IMR-90 (cell line): ENCODE measurements around the gene HRAS. TPM values are rescaled to one million over a fixed set of nuclear protein-coding genes. Genes with fewer than 3 reads are reported as not detected.

Experiments
- ATAC-seq: fragments of 200-7000 bp; cut with Tn5 transposase; 2 replicates; pipeline ENCODE4 v1.9.1; 2020; ENCODE audit warnings: low read depth, mild to moderate bottlenecking, moderate library complexity
- BruUV-seq: library from RNA; stranded (reverse); fragments of 400-500 nt; replicated peaks from 2 replicates; lab custom pipeline; 2021; lab: Mats Ljungman, UMichigan
- CTCF ChIA-PET: fragments of 300-600 bp; formaldehyde crosslinking; extraction: SDS; loops from one replicate; lab custom pipeline; 2021; ENCODE audit warnings: antibody characterized with exemption; lab: Yijun Ruan, JAX
- POLR2A ChIA-PET: fragments of 300-600 bp; sonication (Branson Sonifier 250); formaldehyde crosslinking; loops from one replicate; lab custom pipeline; 2022; ENCODE audit warnings: antibody characterized with exemption; ENCODE audit not compliant: unreplicated experiment; lab: Charles Lee
- DNase-seq: peaks from one replicate; pipeline ENCODE4 v3.0.0; 2013
- H2AFZ ChIP-seq: replicated peaks from 2 replicates; pipeline ENCODE3; 2013; ENCODE audit warnings: low read length, mild to moderate bottlenecking; ENCODE audit not compliant: poor library complexity
- H2AK5ac ChIP-seq: 2 replicates; pipeline ENCODE4 v1.6.1; 2013; ENCODE audit warnings: low read depth, low read length, inconsistent platforms
- H2AK9ac ChIP-seq: replicated peaks from 2 replicates; pipeline ENCODE3; 2013; ENCODE audit warnings: mild to moderate bottlenecking, low read depth, low read length, moderate library complexity; ENCODE audit not compliant: poor library complexity
- H2BK120ac ChIP-seq: 2 replicates; pipeline ENCODE4 v1.6.1; 2013; ENCODE audit warnings: low read depth, low read length, inconsistent platforms
- H2BK15ac ChIP-seq: 3 replicates; pipeline ENCODE4 v1.6.1; 2013; ENCODE audit warnings: low read depth, low read length, inconsistent platforms
- H2BK20ac ChIP-seq: 2 replicates; pipeline ENCODE4 v1.6.1; 2013; ENCODE audit warnings: low read depth, mild to moderate bottlenecking, inconsistent platforms, low read length, moderate library complexity
- H2BK5ac ChIP-seq: 2 replicates; pipeline ENCODE4 v1.6.1; 2013; ENCODE audit warnings: mild to moderate bottlenecking, low read depth, low read length, inconsistent platforms; ENCODE audit not compliant: poor library complexity, severe bottlenecking
- H3K14ac ChIP-seq: replicated peaks from 2 replicates; pipeline ENCODE4 v1.6.1; 2013; ENCODE audit warnings: low read depth, low read length, inconsistent platforms
- H3K18ac ChIP-seq: 2 replicates; pipeline ENCODE4 v1.6.1; 2013; ENCODE audit warnings: low read depth, low read length, control low read depth
- H3K23ac ChIP-seq: 2 replicates; pipeline ENCODE4 v1.6.1; 2013; ENCODE audit warnings: low read depth, low read length, inconsistent platforms
- H3K27ac ChIP-seq: 2 replicates; pipeline ENCODE4 v1.5.1; 2013; ENCODE audit warnings: mild to moderate bottlenecking, control low read depth, low read length; ENCODE audit not compliant: insufficient read depth
- H3K27me3 ChIP-seq: 2 replicates; pipeline ENCODE4 v1.6.1; 2013; ENCODE audit warnings: low read length; ENCODE audit not compliant: control insufficient read depth, insufficient read depth
- H3K36me3 ChIP-seq: 2 replicates; pipeline ENCODE4 v1.6.1; 2013; ENCODE audit warnings: low read length, mixed read lengths; ENCODE audit not compliant: control insufficient read depth, insufficient read depth
- H3K4ac ChIP-seq: 2 replicates; pipeline ENCODE4 v1.6.1; 2013; ENCODE audit warnings: low read depth, low read length, inconsistent platforms
- H3K4me1 ChIP-seq: 2 replicates; pipeline ENCODE4 v1.6.1; 2013; ENCODE audit warnings: low read length, mixed read lengths; ENCODE audit not compliant: control insufficient read depth, insufficient read depth
- H3K4me2 ChIP-seq: 2 replicates; pipeline ENCODE4 v1.6.1; 2013; ENCODE audit warnings: low read depth, mild to moderate bottlenecking, control low read depth, low read length, moderate library complexity
- H3K4me3 ChIP-seq: 2 replicates; pipeline ENCODE4 v1.5.1; 2013; ENCODE audit warnings: low read depth, mild to moderate bottlenecking, control low read depth, low read length, moderate library complexity; ENCODE audit not compliant: insufficient read depth
- H3K56ac ChIP-seq: 2 replicates; pipeline ENCODE4 v1.6.1; 2013; ENCODE audit warnings: low read length, inconsistent platforms; ENCODE audit not compliant: insufficient read depth; ENCODE audit errors: extremely low read depth
- H3K79me1 ChIP-seq, 2 experiments: 2 replicates each; pipeline ENCODE4 v1.6.1; 2013; ENCODE audit warnings: low read length in 2 of 2, inconsistent platforms in 1 of 2, low read depth in 1 of 2
- H3K9ac ChIP-seq: 2 replicates; pipeline ENCODE4 v1.6.1; 2013; ENCODE audit warnings: low read depth, low read length, control low read depth
- H3K9me1 ChIP-seq: 2 replicates; pipeline ENCODE4 v1.6.1; 2013; ENCODE audit warnings: low read length, inconsistent platforms; ENCODE audit not compliant: insufficient read depth
- H3K9me3 ChIP-seq: 2 replicates; pipeline ENCODE4 v1.6.1; 2013; ENCODE audit warnings: low read length; ENCODE audit not compliant: control insufficient read depth, insufficient read depth
- H4K20me1 ChIP-seq: 2 replicates; pipeline ENCODE4 v1.6.1; 2013; ENCODE audit warnings: low read length, inconsistent platforms; ENCODE audit not compliant: insufficient read depth
- H4K5ac ChIP-seq: 2 replicates; pipeline ENCODE4 v1.6.1; 2013; ENCODE audit warnings: mild to moderate bottlenecking, low read depth, low read length, control low read depth
- H4K8ac ChIP-seq, 2 experiments: 2 replicates each; pipeline ENCODE4 v1.6.1; 2013; ENCODE audit warnings: low read depth in 2 of 2, low read length in 2 of 2, control low read depth in 1 of 2, inconsistent platforms in 1 of 2
- H4K91ac ChIP-seq: 2 replicates; pipeline ENCODE4 v1.6.1; 2013; ENCODE audit warnings: low read depth, low read length, inconsistent platforms; ENCODE audit not compliant: insufficient read depth
- MAFK ChIP-seq: IDR thresholded peaks from 2 replicates; pipeline ENCODE4 v1.6.1; 2012; ENCODE audit warnings: low read depth, low read length, improper control_type of control experiment
- NFE2L2 ChIP-seq: fragments of 150-350 bp; IDR thresholded peaks from 2 replicates; pipeline ENCODE4 v1.6.1; 2016; ENCODE audit warnings: low read depth, mild to moderate bottlenecking, low read length
- WGBS, 2 experiments: methylation state at CpG; one replicate each; pipeline versions ENCODE4 v1.1.5 to v1.1.7; 2013; ENCODE audit warnings: missing lambda C conversion rate in 2 of 2; ENCODE audit not compliant: insufficient read length in 1 of 2; ENCODE audit errors: extremely low coverage in 2 of 2; 5-methylcytosine and 5-hydroxymethylcytosine counted together
- dilution Hi-C: fragments of 300-500 bp; cut with HindIII; formaldehyde crosslinking; loops from one replicate; pipeline ENCODE4 v1.14.3; 2018; ENCODE audit warnings: low sequenced_read_pairs; ENCODE audit not compliant: unreplicated experiment
- in situ Hi-C: fragments of 300-500 bp; cut with MboI; formaldehyde crosslinking; loops from 3 replicates; pipeline ENCODE4 v1.14.3; 2019; ENCODE audit warnings: low sequenced_read_pairs, inconsistent platforms, mixed read lengths
- intact Hi-C: fragments of 100-400 bp; cut with micrococcal nuclease; formaldehyde crosslinking; loops from 2 replicates; pipeline ENCODE4 v1.10.0; 2022
- polyA plus RNA-seq, 3 experiments: library from polyadenylated mRNA; depleted of rRNA; stranded (reverse); fragments of >200 nt; gene quantifications; 2 replicates each; pipeline ENCODE4 v1.2.3, GENCODE V29; 2012; ENCODE audit warnings: low replicate concordance in 1 of 3
- total RNA-seq: library from RNA; depleted of rRNA; stranded (reverse); fragments of >200 nt; gene quantifications from 2 replicates; pipeline ENCODE4 v1.2.3, GENCODE V29; 2012

Gene HRAS
- total and polyA plus RNA-seq, 2 of the 4 experiments (the other 2 are of a cell fraction) = 108 to 123 TPM

DNA sequence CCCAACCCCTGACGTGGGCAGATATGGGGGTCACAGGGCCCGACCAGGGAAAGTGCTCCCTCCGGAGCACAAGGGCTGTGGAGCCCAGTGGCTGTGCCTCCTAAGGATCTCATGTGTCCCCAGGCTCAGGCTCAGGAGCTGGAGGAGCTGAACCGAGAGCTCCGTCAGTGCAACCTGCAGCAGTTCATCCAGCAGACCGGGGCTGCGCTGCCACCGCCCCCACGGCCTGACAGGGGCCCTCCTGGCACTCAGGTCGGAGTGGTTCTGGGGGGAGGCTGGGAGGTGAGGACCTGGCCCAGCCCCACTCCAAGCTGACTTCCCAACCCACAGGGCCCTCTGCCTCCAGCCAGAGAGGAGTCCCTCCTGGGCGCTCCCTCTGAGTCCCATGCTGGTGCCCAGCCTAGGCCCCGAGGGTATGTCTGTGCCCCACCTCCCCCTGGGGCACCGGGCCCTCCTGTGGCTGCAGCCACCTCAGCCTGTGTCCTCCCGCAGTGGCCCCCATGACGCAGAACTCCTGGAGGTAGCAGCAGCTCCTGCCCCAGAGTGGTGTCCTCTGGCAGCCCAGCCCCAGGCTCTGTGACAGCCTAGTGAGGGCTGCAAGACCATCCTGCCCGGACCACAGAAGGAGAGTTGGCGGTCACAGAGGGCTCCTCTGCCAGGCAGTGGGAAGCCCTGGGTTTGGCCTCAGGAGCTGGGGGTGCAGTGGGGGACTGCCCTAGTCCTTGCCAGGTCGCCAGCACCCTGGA lies 27.9 kb upstream of the HRAS start:
- H2BK20ac ChIP-seq = no peak overlapping the region
- no peak overlapping the region for H2BK120ac ChIP-seq
- no peak overlapping the region for H3K9ac ChIP-seq
- H3K4me3 ChIP-seq = no peak overlapping the region
- H4K91ac ChIP-seq = no peak overlapping the region
- peaks cover 5% of the 10 kb centered on the region; the same call in 1 of the 2 replicates for H3K9me1 ChIP-seq
- H3K18ac ChIP-seq = no peak overlapping the region
- BruUV-seq = no TSS peak
- peaks cover 14% of the 10 kb centered on the region for H3K36me3 ChIP-seq
- no peak overlapping the region; the same call in 1 of the 2 replicates for H4K5ac ChIP-seq
- H3K27ac ChIP-seq = no peak overlapping the region
- no peak overlapping the region for H2BK15ac ChIP-seq
- peaks cover 28 to 41% of the 10 kb centered on the region in 2 experiments; a peak in 3 of 4 replicates for H3K79me1 ChIP-seq
- ChIA-PET POLR2A (no interaction called here), CTCF (interaction anchor here (1.3 kb wide), 1 partner anchor 9 kb away, joined by 3 read pairs; no protein-coding TSS in a partner anchor)
- H2BK5ac ChIP-seq = no peak overlapping the region
- H4K20me1 ChIP-seq = peaks cover 29% of the 10 kb centered on the region
- TF ChIP-seq NFE2L2 (no peak), MAFK (no peak)
- no peak overlapping the region for H2AFZ ChIP-seq
- H2AK5ac ChIP-seq = no peak overlapping the region
- H3K4me1 ChIP-seq = peaks cover 21% of the 10 kb centered on the region
- no peak overlapping the region for H3K4ac ChIP-seq
- in situ Hi-C loops (no loop called here), dilution Hi-C loops (no loop called here), intact Hi-C loops (no loop called here)
- H4K8ac ChIP-seq = 0 out of 4 replicates have a peak overlapping the region, but pooled peaks of 1 of the 2 experiments have one; percentile 49
- no peak overlapping the region for H3K23ac ChIP-seq
- H3K4me2 ChIP-seq = no peak overlapping the region
- DNase-seq = no peak
- H3K56ac ChIP-seq = no peak overlapping the region
- no peaks in the 10 kb centered on the region for H3K9me3 ChIP-seq
- WGBS, 2 experiments = 93% methylated on average over 5 of the region's 18 CpGs; no CpG with 5 or more reads in 1 of the 2 experiments
- H3K27me3 ChIP-seq = peaks cover 9% of the 10 kb centered on the region
- no peak overlapping the region for H2AK9ac ChIP-seq
- no peak overlapping the region for H3K14ac ChIP-seq
- ATAC-seq = no peak
